ENCODE measurements around the gene PTPRG. TPM values are rescaled to one million over a fixed set of nuclear protein-coding genes. Genes with fewer than 3 reads are reported as not detected.

Gene PTPRG
- total RNA-seq, 6 experiments from 2014 or later = 29.4 to 34.7 (median 32.7) TPM

- Mint-ChIP-seq H3K36me3 (ENCODE audit: low read depth) (no peaks in the 10 kb centered on the region), H3K4me1 (ENCODE audit: low read depth) (peaks cover 14% of the 10 kb centered on the region), H3K27me3 (ENCODE audit: insufficient read depth) (0 out of 2 replicates have a peak, but pooled peaks cover 1% of the 10 kb centered on the region), H3K4me3 (no peak overlapping the region), H3K9me3 (no peaks in the 10 kb centered on the region), H3K27ac (no peak overlapping the region)
- TF ChIP-seq CTCF (IDR thresholded peaks at IDR 0.05) = no peak
- no peak for DNase-seq
Observed at GRCh38 chr3:62255758-62256157, 694.4 kb downstream of the PTPRG start.

GRCh38 chr3:62259924-62260323 is 698.6 kb downstream of the PTPRG start:
- no peaks in the 10 kb centered on the region for H3K9me3 Mint-ChIP-seq
- no peak overlapping the region for H3K4me3 Mint-ChIP-seq

GRCh38 chr3:62260655-62261054 is 699.3 kb downstream of the PTPRG start:
- no peak overlapping the region for H3K27ac Mint-ChIP-seq
- no peaks in the 10 kb centered on the region for H3K9me3 Mint-ChIP-seq
- peaks cover 11% of the 10 kb centered on the region; the same call in 1 of the 2 replicates for H3K36me3 Mint-ChIP-seq (ENCODE audit: low read depth)

More at GRCh38 chr3:62259924-62260323, 698.6 kb downstream of the PTPRG start:
- Mint-ChIP-seq H3K4me1 (ENCODE audit: low read depth) (no peaks in the 10 kb centered on the region), H3K36me3 (ENCODE audit: low read depth) (peaks cover 9% of the 10 kb centered on the region; the same call in 1 of the 2 replicates), H3K27me3 (ENCODE audit: insufficient read depth) (no peaks in the 10 kb centered on the region), H3K27ac (no peak overlapping the region)
- DNase-seq = no peak
- TF ChIP-seq CTCF (IDR thresholded peaks at IDR 0.05) = no peak

GRCh38 chr3:62261121-62261520 is 699.8 kb downstream of the PTPRG start:
- Mint-ChIP-seq H3K4me3 (no peak overlapping the region), H3K9me3 (no peaks in the 10 kb centered on the region), H3K27ac (no peak overlapping the region), H3K27me3 (ENCODE audit: insufficient read depth) (no peaks in the 10 kb centered on the region), H3K36me3 (ENCODE audit: low read depth) (peaks cover 11% of the 10 kb centered on the region; the same call in 1 of the 2 replicates), H3K4me1 (ENCODE audit: low read depth) (no peaks in the 10 kb centered on the region)
- no peak for DNase-seq
- TF ChIP-seq CTCF (IDR thresholded peaks at IDR 0.05) = no peak

More at GRCh38 chr3:62260655-62261054, 699.3 kb downstream of the PTPRG start:
- no peak for DNase-seq
- Mint-ChIP-seq H3K4me3 (no peak overlapping the region), H3K4me1 (ENCODE audit: low read depth) (no peaks in the 10 kb centered on the region), H3K27me3 (ENCODE audit: insufficient read depth) (no peaks in the 10 kb centered on the region)
- TF ChIP-seq CTCF (IDR thresholded peaks at IDR 0.05) = no peak

GRCh38 chr3:62261736-62262135 is 700.4 kb downstream of the PTPRG start:
- no peaks in the 10 kb centered on the region for H3K27me3 Mint-ChIP-seq (ENCODE audit: insufficient read depth)
- no peaks in the 10 kb centered on the region for H3K9me3 Mint-ChIP-seq
- no peak overlapping the region for H3K27ac Mint-ChIP-seq
- peaks cover 11% of the 10 kb centered on the region; the same call in 1 of the 2 replicates for H3K36me3 Mint-ChIP-seq (ENCODE audit: low read depth)
- no peak overlapping the region for H3K4me3 Mint-ChIP-seq
- DNase-seq = no peak
- TF ChIP-seq CTCF (IDR thresholded peaks at IDR 0.05) = no peak
- H3K4me1 Mint-ChIP-seq (ENCODE audit: low read depth) = no peaks in the 10 kb centered on the region

GRCh38 chr3:62265528-62265927 is 704.2 kb downstream of the PTPRG start:
- TF ChIP-seq CTCF (IDR thresholded peaks at IDR 0.05) = no peak
- peaks cover 11% of the 10 kb centered on the region; the same call in 1 of the 2 replicates for H3K36me3 Mint-ChIP-seq (ENCODE audit: low read depth)
- no peaks in the 10 kb centered on the region for H3K9me3 Mint-ChIP-seq
- H3K27ac Mint-ChIP-seq = no peak overlapping the region
- H3K27me3 Mint-ChIP-seq (ENCODE audit: insufficient read depth) = no peaks in the 10 kb centered on the region
- no peak overlapping the region for H3K4me3 Mint-ChIP-seq
- H3K4me1 Mint-ChIP-seq (ENCODE audit: low read depth) = no peaks in the 10 kb centered on the region
- DNase-seq = no peak
